SW480 (cell line): ENCODE data around the gene LZTR1.

Source experiments
- DNase-seq: peaks from one replicate; pipeline ENCODE4 v3.0.0-alpha.2; 2016; ENCODE audit warnings: low spot score

Gene LZTR1

DNA sequence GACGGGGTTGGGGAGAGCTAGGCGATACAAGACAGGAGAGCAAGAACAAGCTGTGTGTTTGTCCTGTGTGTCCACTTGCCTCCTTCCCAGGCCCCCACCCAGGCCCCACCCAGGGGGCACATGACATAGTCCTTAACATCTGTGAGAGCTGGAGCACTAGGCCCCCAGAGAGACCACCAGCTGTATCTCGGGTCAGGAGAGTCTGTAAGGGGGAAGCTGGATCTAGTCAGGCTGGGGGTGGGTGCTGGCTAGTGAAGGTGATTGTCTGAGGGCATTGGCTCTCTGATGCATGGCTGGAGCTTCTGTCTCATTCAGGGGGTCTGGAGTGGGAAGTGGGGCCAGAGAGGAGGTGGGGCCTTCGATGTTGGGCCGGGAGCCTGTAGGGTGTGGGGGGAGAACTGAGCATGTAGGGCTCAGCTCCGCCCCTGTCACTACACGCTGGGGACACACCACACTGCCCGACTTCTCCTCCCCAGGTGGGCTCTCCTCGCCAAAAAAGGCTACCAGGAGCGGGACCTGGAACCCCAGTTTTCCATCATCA, 33.4 kb downstream of the LZTR1 start:
- no peak for DNase-seq

DNA sequence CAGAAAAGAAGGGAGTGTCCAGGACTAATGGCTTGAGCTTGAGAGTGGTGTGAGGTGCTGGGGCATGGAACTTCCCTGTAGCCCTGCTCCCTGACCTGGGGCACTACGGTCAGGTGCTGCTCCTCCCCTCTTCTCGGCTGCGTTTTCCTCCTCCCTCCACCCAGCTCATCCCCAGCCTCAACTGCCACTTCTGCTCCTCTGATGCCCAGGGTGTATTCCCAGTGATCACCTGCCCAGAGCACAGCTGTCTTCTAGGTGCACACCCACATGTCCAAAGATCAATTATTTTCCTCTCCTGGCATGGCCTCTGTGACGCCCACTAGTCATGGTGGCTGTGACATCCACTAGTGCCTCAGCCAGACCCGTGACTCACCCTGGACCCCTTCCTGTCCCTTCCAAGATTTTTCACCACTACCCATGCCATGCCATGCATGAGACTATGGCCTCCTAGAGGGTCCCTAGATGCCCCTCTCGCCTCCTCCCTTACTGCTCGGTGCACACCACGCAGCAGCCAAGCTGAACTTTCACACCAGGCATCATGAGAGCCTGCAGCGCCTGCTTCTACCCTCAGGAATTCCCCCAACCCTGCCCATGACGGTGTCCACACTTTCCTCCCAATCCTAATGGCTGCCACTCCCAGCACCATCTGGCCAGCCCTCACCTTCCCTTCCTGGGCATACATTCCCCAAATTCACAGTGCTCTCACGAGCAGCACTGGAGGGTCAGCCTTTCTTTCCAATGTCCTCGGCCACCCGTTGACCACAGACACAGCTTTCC, 34.7 kb downstream of the LZTR1 start:
- DNase-seq: no peak

DNA sequence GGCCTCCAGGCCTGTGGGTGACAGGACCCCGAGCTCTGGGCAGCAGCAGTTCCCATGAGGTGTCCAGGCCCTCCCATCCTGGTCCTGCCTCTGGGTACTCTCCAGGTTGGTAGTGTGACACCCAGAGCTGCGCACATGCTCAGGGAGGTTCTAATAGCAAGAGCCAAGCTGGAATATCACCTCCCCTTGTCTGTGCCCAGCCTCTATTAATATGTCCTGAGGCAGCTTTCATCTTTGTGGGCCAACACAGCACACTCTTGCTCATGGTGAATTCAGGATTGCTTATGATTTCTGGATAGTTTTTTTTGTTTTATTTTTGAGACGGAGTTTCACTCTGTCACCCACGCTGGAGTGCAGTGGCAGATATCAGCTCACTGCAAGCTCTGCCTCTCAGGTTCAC, 36.2 kb downstream of the LZTR1 start:
- no peak for DNase-seq

DNA sequence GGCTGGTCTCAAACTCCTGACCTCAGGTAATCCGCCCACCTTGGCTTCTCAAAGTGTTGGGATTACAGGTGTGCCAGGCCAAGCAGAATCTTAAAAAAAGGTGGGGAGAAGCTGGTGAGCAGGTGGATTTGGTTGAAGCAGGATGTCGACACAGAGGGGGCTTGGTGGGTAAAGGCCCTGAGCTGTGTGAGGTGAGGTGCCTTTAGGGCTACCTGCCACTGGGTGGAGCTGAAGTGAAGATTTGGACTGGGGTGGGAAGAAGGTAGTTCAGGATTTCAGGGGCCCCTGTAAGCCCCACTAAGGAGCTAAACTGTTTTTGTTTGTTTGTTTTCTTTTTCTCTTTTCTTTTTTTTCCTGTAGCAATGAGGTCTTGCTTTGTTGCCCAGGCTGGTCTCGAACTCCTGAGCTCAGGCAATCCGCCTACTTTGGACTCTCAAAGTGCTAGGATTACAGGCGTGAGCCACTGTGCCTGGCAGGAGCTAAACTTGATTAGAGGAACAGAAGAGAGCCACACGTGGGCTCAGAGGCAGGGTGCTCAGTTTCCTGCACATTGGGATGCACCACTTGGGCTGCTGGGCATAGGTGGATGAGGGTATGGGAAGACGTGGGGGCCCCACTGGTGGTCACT, 38.8 kb downstream of the LZTR1 start:
- DNase-seq: no peak

DNA sequence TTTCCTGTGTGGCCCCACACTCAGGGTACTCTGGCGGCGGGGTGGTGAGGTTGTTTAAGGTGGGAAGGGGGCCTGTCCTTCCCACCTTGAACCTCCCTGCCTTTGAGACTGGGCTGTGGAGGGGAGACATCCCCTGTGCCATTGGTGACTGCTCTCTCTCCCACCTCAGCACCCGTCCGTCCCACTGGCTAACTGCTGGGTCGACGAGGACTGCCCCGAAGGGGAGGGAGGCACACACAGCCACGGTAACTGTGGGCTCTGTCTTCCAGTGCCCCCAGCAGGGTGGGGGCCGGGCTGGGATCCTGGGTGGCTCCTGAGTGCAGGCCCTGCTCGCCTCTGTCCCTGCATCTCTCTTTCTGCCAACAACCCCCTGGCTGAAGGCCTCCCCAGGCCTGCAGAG, 40.4 kb downstream of the LZTR1 start:
- DNase-seq: no peak

DNA sequence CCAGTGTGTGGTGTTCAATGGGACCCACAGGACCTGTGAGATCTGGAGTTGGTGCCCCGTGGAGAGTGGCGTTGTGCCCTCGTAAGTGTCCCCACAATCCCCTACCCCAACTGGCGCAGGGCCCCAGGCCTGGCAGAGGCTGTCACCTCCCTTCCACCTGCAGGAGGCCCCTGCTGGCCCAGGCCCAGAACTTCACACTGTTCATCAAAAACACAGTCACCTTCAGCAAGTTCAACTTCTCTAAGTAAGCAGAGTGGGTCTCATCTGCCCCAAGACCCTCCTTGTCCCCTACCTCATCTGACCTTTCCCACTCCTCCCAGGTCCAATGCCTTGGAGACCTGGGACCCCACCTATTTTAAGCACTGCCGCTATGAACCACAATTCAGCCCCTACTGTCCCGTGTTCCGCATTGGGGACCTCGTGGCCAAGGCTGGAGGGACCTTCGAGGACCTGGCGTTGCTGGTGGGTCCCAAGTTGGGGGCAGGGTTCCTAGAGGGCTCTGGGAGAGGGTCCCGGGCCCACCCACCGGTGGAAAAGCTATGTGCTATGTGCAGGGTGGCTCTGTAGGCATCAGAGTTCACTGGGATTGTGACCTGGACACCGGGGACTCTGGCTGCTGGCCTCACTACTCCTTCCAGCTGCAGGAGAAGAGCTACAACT, 41.0 kb downstream of the LZTR1 start:
- no peak for DNase-seq

DNA sequence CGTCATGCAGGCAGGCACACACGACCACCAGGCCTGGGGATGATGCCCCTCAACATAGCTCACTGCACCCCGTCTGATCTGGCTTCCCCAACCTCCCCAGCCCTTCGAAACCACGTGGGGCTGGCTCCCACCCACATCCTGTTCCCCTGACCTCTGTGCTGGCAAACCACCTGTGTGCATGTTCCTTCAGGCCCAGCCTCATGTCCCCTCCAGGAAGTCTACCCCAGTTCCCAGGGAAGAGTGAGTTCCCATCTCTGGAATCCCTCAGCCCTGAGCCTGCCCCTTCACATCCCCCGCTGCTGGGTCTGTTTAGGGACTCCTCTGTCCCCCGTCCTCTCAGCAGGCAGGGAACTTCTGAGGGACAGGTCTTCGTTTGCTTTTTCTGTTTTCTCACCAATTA, 43.2 kb downstream of the LZTR1 start:
- DNase-seq: no peak

DNA sequence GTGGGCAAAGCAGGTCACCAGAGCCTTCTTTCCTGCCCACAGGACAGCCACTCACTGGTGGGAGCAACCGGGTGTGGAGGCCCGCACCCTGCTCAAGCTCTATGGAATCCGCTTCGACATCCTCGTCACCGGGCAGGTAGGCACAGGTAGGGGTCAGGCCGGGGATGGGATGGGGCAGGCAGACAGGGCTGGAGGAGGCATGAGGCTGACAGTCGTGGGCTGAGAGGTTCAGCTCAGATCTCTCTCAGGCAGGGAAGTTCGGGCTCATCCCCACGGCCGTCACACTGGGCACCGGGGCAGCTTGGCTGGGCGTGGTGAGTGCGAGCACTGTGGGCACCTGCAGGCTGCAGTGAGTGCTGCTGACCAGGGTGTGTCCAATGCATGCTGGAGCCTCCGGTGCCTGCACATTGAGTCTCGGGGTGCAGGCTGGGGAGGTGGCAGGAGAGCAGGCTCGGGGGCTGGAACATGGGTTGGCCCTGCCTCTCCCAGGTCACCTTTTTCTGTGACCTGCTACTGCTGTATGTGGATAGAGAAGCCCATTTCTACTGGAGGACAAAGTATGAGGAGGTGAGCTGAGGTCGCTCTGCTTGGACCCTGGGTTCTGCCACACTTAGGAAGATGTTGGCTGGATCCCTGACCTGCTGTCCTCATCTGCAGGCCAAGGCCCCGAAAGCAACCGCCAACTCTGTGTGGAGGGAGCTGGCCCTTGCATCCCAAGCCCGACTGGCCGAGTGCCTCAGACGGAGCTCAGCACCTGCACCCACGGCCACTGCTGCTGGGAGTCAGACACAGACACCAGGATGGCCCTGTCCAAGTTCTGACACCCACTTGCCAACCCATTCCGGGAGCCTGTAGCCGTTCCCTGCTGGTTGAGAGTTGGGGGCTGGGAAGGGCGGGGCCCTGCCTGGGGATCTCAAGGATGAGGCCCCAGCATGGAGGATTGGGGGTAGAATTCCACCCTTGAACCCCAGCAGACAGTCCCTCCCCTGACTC, 44.0 kb downstream of the LZTR1 start:
- DNase-seq: no peak

DNA sequence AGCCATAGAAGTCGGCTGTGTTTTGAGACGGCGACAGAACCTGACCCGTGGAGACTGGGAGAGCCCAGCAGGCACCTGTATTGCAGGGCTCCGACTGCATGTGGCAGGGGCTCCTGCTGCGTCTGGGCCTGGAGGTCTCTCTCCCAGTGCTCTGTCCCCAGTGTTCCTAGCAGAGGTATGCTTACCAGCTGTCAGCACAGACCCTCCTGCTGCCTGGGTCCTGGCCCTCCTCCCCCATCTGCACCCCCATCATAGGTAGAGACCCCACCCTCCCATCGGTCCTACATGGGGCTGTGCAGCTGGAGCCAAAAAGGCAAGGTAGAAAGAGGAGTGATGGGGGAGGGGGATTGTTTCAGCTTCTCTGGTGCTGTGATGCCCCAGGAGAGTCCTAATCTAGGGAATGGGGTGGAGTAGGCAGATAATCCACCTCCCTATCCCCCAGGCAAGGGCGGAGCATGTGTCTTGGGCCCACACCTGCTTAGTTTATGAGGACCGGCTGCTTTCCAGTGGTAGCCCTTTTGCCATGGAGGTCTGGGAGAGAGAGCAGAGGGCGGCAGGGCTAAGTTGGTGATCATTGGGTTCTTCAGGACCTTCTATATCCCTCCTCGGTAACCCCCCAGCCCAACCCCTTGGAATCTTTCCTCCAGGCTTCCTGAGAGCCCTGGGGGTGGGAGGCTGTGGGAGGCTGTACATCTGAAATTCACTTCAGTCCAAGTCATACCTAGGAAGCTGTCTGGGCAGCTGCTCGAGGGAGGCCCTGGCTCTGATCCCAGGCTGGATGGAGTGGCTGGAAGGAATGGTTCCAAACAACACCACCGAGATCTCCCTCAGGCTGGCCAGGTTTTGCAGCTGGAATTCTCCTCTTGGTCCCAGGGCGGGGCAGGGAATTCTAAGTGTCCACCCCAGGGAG, 44.9 kb downstream of the LZTR1 start:
- DNase-seq: no peak

DNA sequence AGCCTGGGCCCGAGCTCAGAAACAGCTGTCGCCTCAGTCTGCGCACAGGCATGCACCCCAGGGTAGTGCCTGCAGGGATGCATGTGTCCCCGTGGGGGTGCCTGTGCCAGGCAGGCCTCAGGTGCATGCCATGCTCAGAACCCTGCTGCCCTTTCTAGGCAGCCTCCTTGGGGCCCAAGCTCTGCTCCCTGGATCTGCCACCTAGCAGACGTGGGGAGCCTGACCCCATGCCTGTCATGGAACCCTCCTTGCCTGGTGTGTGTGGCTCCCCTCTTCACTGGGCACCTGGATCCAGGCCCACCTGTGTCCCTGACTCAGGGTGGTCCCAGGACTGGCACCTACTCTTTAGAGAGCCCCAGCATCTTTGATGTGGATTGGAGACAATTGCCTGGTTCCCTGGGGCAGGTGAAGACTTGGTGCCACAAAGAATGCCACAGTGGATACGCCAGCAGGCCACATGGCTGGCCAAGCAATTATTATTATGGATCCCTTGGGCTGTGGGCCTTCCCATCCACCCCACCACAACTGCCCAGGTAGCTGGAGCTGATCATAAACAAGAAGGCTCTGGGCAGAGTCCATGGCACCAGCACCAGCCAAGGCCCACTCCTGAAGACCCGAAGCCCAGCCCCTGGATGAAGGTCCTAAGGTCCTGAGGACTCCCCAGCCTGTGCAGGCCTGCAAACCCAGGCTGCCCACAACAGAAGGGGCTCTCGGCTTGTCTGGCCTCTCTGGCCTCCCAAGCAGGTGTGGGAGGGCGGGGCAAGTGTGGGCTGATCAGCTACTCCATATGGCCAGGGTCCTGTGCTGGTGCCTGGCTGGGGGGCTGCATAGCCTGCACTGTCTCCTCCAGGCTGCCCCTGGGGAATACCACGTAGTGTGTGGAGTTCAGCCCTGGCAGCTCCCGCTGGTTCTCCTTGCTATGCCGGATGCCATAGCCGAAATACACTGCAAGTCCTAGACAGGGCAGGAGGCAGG, 46.5 kb downstream of the LZTR1 start:
- DNase-seq: no peak

DNA sequence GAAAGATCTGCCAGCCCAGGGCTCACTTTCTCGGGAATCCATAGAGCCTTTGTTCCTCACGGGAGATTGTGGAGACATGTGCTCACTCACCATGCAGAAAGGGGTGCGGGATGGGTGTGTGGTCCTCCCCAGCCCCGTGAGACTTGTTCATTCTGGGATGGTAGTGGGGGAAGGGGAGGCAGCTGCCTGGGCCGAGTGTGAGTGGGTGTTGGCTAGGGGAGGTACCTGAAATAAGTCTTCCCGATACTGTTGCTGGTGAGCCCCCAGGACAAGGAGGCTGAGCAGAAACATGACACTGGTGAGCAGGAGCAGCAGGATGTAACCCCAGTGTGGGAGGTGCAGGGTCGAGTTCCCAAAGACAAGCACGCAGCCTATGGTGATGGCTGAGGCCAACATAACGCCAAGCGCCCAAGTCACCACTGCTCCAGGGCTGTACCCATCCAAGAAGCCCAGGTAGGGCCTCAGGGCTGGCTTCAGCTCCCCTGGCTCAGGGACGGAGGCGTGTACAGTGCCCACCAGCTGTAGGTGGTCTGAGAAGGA, 47.5 kb downstream of the LZTR1 start:
- DNase-seq: no peak

DNA sequence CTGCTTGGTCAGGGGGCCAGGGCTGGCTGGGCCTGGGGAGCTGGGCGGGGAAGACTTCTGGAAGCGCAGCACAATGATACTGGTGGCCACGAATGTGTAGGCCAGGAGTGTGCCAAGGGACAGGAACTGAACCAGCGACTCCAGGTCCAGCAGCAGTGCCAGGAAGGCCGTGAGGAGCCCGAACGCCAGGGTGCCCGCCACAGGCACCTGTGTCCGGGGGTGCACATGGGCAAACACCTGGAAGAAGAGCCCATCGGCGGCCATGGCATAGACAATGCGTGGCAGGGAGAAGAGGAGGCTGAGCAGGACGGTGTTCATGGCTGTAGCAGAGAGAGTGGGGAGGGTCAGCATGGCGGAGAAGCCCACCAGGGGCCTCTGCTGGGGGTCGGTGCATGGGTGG, 47.9 kb downstream of the LZTR1 start:
- no peak for DNase-seq

DNA sequence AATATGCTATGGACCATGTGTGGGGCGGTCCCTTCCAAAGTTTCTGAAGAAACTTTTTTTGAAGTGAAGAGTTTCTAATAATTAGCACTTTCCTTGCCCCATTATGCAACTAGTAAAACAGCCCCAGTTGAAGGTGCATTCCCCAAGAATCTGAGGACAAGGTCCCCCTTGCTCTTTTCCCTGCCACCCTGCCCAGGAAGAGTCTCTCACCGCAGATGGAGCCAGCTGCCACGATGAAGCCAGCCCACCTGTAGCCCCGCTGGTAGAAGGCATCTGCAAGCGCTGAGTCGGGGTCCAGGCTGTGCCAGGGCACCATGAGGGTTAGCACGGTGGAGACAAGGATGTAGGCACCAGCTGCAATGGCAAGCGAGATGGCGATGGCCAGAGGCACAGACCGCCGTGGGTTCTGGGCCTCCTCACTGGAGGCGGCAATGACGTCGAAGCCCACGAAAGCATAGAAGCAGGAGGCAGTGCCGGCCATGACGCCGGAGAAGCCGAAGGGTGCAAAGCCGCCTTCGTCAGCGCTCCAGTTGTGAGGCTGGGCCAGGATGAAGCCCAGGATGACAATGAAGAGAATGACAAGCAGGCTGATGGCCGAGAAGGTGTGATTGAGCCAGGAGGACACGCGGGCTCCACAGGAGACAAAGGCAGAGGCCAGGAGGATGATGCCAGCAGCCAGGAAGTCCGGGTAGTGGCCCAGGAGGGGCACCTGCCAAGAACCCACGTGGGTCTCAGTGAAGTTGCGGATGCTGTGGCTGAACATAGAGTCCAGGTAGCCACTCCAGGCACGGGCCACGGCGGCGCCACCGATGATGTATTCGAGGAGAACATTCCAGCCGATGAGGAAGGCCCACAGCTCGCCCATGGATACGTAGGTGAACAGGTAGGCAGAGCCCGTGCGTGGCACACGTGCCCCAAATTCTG, 48.8 kb downstream of the LZTR1 start:
- no peak for DNase-seq

DNA sequence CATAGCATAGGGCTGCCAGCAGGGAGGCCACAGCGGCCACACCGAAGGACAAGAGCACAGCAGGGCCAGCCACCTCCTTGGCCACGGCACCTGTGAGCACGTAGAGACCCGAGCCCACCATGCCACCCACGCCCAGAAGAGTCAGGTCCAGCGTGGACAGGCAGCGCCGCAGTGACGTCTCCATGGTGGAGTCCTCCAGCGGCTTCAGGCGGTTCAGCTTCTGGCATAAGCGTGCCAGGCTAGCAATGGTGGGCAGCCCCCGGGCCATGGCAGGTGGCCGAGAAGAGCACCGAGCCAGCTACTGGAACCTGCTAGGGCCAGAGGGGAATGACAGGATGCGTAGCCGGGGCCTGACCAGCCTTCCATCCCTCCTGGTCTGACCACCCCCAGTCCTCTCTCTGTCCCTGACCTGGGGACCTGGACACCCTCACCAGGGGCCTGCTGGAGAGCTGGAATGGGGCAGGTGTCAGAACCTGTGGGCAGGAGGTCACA, 49.5 kb downstream of the LZTR1 start:
- no peak for DNase-seq

DNA sequence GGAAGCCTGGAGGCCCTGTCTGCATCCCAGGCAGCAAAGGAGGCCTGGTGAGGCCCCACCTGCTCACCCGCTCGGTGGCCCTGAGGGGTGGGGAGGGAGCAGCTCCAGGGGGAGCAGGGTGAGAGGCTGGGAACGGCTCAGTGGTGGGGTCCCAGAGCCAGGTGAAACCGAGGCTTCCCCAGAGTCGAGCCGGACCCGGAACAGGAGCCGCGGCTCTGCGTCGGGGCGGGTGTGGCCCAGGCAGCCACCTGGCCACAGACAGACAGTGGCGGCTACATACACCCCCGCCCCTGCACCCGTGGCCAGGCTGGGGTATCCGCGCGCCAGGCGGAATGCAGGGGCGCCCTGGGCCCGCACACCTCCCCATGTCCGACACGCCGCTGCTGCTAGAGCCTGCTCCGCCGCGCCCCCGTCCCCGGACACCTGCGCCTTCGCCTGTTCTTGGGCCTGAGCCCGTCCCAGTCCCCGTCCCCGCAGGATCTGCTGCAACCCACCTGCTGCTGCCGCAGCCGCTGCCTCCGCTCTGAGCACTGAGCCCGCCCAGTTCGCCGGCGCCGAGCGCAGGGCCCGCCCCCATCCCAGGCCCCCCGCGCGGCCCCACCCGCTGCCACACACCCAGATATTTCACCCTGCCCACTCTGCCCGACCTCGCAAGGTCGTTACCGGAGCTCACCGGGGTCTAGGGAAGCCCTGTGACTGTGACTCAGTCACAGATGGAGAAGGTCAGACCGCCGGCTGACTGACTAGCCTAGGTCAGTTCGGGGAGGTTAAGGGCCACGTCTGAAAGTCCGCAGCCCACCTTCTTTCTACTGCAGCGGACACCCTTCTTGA, 50.2 kb downstream of the LZTR1 start, which contains the start of gene SLC7A4:
Gene SLC7A4, minus strand, starts transcription at position 525 of the 831 bp plus-strand sequence. CDS start 749 bp downstream, outside the sequence.
- peak; percentile 55 for DNase-seq

DNA sequence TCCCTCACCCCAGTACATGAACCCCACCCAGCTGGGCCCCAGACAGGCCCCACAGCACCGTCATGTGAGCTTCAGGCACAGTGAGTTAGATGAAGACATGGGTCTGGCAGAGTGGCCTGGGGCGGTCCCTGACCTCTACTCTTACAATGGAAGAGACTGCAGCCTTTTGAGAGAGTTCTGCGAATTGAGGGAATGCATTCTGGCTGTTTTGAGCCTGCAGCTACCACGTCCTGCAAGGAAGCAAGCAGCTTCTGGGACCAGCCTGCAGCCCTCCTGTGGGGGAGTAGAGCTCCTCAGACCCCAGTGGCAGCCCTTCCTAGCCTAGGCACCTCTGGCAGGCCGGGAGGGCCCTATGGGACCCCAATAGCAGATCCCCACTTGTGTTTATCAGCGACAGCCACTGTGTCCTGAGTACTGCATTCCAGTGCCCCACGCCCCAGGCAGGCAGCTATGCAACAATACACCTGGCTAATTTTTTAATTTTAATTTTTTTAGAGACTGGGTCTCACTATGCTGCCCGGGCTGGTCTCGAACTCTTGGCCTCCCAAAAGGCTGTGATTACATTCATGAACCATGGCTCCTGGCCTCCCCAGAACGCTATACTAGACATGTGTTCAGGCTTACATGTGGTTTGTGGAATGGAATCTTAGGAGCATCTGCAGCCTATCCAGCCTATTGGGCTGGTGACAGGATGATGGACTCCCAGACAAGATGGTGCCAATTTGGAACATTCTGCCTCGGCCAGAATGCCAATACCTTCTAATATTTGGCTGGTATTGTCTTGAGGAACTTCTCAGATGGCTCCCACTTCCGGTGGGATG, 51.0 kb downstream of the LZTR1 start:
- DNase-seq: no peak
